GM12875 (cell line): Measurements from ENCODE around the gene KIF3B.
"Not testable (repeated sequence)": the region's sequence is repeated elsewhere in the genome, so short reads cannot be mapped to it uniquely, and the experiment has no call there.

Source experiments
- H3K4me3 ChIP-seq: one replicate; pipeline ENCODE4 v1.5.1; 2011; ENCODE audit warnings: low read depth, low read length, control low read depth
- TF ChIP-seq, protein P1 (sequence below): IDR thresholded peaks from 2 replicates; pipeline ENCODE4 v1.5.1; 2011; ENCODE audit warnings: low read depth, mild to moderate bottlenecking, control low read depth, inconsistent platforms, low read length, moderate library complexity, borderline replicate concordance; ENCODE audit not compliant: insufficient read depth

Gene KIF3B

GRCh38 chr20:32285621-32286371 is 8.3 kb downstream of the KIF3B start:
- TF ChIP-seq, protein P1, sequence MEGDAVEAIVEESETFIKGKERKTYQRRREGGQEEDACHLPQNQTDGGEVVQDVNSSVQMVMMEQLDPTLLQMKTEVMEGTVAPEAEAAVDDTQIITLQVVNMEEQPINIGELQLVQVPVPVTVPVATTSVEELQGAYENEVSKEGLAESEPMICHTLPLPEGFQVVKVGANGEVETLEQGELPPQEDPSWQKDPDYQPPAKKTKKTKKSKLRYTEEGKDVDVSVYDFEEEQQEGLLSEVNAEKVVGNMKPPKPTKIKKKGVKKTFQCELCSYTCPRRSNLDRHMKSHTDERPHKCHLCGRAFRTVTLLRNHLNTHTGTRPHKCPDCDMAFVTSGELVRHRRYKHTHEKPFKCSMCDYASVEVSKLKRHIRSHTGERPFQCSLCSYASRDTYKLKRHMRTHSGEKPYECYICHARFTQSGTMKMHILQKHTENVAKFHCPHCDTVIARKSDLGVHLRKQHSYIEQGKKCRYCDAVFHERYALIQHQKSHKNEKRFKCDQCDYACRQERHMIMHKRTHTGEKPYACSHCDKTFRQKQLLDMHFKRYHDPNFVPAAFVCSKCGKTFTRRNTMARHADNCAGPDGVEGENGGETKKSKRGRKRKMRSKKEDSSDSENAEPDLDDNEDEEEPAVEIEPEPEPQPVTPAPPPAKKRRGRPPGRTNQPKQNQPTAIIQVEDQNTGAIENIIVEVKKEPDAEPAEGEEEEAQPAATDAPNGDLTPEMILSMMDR = no peak
- no peak overlapping the region for H3K4me3 ChIP-seq

DNA sequence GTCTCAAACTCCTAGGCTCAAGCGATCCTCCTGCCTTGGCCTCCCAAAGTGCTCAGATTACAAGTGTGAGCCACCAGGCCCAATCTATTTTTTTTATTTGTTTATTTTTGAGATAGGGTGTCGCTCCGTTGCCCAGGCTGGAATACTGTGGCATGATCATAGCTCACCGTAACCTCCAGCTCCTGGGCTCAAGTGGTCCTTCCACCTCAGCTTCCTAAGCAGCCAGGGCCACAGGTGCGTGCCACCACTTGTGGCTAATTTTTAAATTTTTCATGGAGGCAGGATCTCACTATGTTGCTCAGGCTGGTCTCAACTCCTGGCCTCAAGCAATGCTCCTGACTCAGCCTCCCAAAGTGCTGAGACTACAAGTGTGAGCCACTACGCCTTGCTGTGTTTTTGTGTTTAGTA is 9.8 kb downstream of the KIF3B start:
- TF ChIP-seq, protein P1 = no peak
- H3K4me3 ChIP-seq = no peak overlapping the region

GRCh38 chr20:32288225-32288849 is 10.9 kb downstream of the KIF3B start:
- H3K4me3 ChIP-seq = no peak overlapping the region
- TF ChIP-seq, protein P1 = no peak

- not testable (repeated sequence) for H3K4me3 ChIP-seq
These were observed 11.8 kb downstream of the KIF3B start for GRCh38 chr20:32289299-32289660.

- no peak overlapping the region for H3K4me3 ChIP-seq
- TF ChIP-seq, protein P1 = no peak
These were observed 12.4 kb downstream of the KIF3B start for GRCh38 chr20:32289661-32290431.

DNA sequence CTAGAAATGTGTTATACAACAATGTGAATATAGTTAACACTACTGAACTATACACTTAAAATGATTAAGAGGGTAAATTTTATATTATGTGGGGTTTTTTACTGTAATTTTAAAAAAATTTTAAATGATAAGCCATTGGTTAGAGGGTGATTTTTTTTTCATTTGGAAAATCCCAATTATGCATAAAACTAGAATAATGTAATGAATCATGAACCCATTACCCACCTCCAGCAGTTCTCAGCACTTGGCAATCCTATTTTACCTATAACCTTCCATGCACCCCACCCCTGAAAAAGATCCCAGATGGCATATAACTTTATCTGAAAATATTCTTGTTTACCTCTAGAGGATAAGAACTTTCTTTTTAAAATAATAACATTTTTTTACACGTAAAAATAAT is 13.7 kb downstream of the KIF3B start:
- TF ChIP-seq, protein P1 = no peak

DNA sequence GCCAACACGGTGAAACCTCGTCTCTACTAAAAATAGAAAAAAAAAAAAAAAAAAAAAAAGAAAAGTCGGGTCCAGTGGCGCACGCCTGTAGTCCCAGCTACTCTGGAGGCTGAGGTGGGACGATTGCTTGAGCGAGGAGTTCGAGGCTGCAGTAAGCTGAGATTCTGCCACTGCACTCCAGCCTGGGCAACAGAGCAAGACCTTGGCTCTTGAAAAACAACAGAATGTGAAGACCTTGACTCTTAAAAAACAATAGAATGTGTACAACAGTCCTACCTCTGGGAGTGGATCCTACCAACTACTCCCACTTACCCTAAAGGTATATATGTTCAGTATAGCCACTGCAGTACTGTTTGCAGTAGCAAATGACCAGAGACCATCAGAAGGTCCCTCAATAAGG is 15.1 kb downstream of the KIF3B start:
- H3K4me3 ChIP-seq = no peak overlapping the region
- TF ChIP-seq, protein P1 = no peak

More for the DNA sequence above, 13.7 kb downstream of the KIF3B start:
- no peak overlapping the region for H3K4me3 ChIP-seq
